Measurements from ENCODE around the gene FZD1. TPM values are rescaled to one million over a fixed set of nuclear protein-coding genes. Genes with fewer than 3 reads are reported as not detected.
"Not testable (repeated sequence)": the region's sequence is repeated elsewhere in the genome, so short reads cannot be mapped to it uniquely, and the experiment has no call there.

FZD1 gene
- total RNA-seq, 2 experiments from 2014 or later = 0.29 to 0.30 TPM

- Mint-ChIP-seq H3K27ac (no peak overlapping the region), H3K9me3 (no peaks in the 10 kb centered on the region), H3K4me3 (no peak overlapping the region), H3K27me3 (ENCODE audit: low read depth) (peaks cover 7% of the 10 kb centered on the region), H3K4me1 (ENCODE audit: low read depth) (no peaks in the 10 kb centered on the region), H3K36me3 (ENCODE audit: low read depth) (no peaks in the 10 kb centered on the region)
- intact Hi-C loops (cut with micrococcal nuclease) = no loop called here
- CTCF ChIA-PET = no interaction called here
- no peak for DNase-seq
Measured at GRCh38 chr7:91291302-91291701, 27.1 kb downstream of the FZD1 start.

- Mint-ChIP-seq H3K27me3 (ENCODE audit: low read depth) (peaks cover 7% of the 10 kb centered on the region), H3K4me3 (no peak overlapping the region), H3K9me3 (no peaks in the 10 kb centered on the region), H3K36me3 (ENCODE audit: low read depth) (no peaks in the 10 kb centered on the region), H3K4me1 (ENCODE audit: low read depth) (no peaks in the 10 kb centered on the region), H3K27ac (no peak overlapping the region)
- intact Hi-C loops (cut with micrococcal nuclease) = no loop called here
- CTCF ChIA-PET = no interaction called here
- no peak for DNase-seq
Measured at GRCh38 chr7:91291902-91292301, 27.7 kb downstream of the FZD1 start.

GRCh38 chr7:91292506-91292905 is 28.3 kb downstream of the FZD1 start:
- no peak for DNase-seq
- no peaks in the 10 kb centered on the region for H3K9me3 Mint-ChIP-seq
- H3K4me3 Mint-ChIP-seq = no peak overlapping the region
- peaks cover 9% of the 10 kb centered on the region for H3K27me3 Mint-ChIP-seq (ENCODE audit: low read depth)
- no peaks in the 10 kb centered on the region for H3K36me3 Mint-ChIP-seq (ENCODE audit: low read depth)
- intact Hi-C loops (cut with micrococcal nuclease) = no loop called here
- H3K4me1 Mint-ChIP-seq (ENCODE audit: low read depth) = no peaks in the 10 kb centered on the region
- no peak overlapping the region for H3K27ac Mint-ChIP-seq
- CTCF ChIA-PET = interaction anchor here (0.6 kb wide), 1 partner anchor 13 kb away, joined by 3 read pairs; no protein-coding TSS in a partner anchor

- peaks cover 10% of the 10 kb centered on the region for H3K27me3 Mint-ChIP-seq (ENCODE audit: low read depth)
- intact Hi-C loops (cut with micrococcal nuclease) = no loop called here
- no peaks in the 10 kb centered on the region for H3K4me1 Mint-ChIP-seq (ENCODE audit: low read depth)
- H3K27ac Mint-ChIP-seq = no peak overlapping the region
- no peaks in the 10 kb centered on the region for H3K36me3 Mint-ChIP-seq (ENCODE audit: low read depth)
- H3K4me3 Mint-ChIP-seq = no peak overlapping the region
- no peak for DNase-seq
- CTCF ChIA-PET = interaction anchor here (0.6 kb wide), 1 partner anchor 12 kb away, joined by 3 read pairs; no protein-coding TSS in a partner anchor
- H3K9me3 Mint-ChIP-seq = no peaks in the 10 kb centered on the region
Measured at GRCh38 chr7:91293136-91293535, 28.9 kb downstream of the FZD1 start.

GRCh38 chr7:91293840-91294239 is 29.6 kb downstream of the FZD1 start:
- no peak overlapping the region for H3K4me3 Mint-ChIP-seq
- peaks cover 10% of the 10 kb centered on the region for H3K27me3 Mint-ChIP-seq (ENCODE audit: low read depth)
- no peaks in the 10 kb centered on the region for H3K9me3 Mint-ChIP-seq
- H3K27ac Mint-ChIP-seq = no peak overlapping the region
- no peaks in the 10 kb centered on the region for H3K36me3 Mint-ChIP-seq (ENCODE audit: low read depth)
- H3K4me1 Mint-ChIP-seq (ENCODE audit: low read depth) = no peaks in the 10 kb centered on the region
- intact Hi-C loops (cut with micrococcal nuclease) = no loop called here
- CTCF ChIA-PET = no interaction called here
- no peak for DNase-seq

GRCh38 chr7:91294639-91295220 is 30.5 kb downstream of the FZD1 start:
- intact Hi-C loops (cut with micrococcal nuclease) = no loop called here
- CTCF ChIA-PET = no interaction called here
- no peak overlapping the region for H3K4me3 Mint-ChIP-seq

GRCh38 chr7:91295576-91295975 is 31.3 kb downstream of the FZD1 start:
- no peak overlapping the region for H3K4me3 Mint-ChIP-seq
- H3K9me3 Mint-ChIP-seq = no peaks in the 10 kb centered on the region
- H3K36me3 Mint-ChIP-seq (ENCODE audit: low read depth) = no peaks in the 10 kb centered on the region
- peaks cover 10% of the 10 kb centered on the region for H3K27me3 Mint-ChIP-seq (ENCODE audit: low read depth)
- H3K4me1 Mint-ChIP-seq (ENCODE audit: low read depth) = no peaks in the 10 kb centered on the region
- DNase-seq = no peak
- intact Hi-C loops (cut with micrococcal nuclease) = no loop called here
- CTCF ChIA-PET = interaction anchor here (1.1 kb wide), 1 partner anchor 11 kb away, joined by 3 read pairs; no protein-coding TSS in a partner anchor
- H3K27ac Mint-ChIP-seq = no peak overlapping the region

More at GRCh38 chr7:91294639-91295220, 30.5 kb downstream of the FZD1 start:
- no peaks in the 10 kb centered on the region for H3K36me3 Mint-ChIP-seq (ENCODE audit: low read depth)
- H3K4me1 Mint-ChIP-seq (ENCODE audit: low read depth) = no peaks in the 10 kb centered on the region
- DNase-seq = no peak
- peaks cover 10% of the 10 kb centered on the region for H3K27me3 Mint-ChIP-seq (ENCODE audit: low read depth)
- H3K27ac Mint-ChIP-seq = no peak overlapping the region
- H3K9me3 Mint-ChIP-seq = no peaks in the 10 kb centered on the region

- Mint-ChIP-seq H3K27ac (no peak overlapping the region), H3K36me3 (ENCODE audit: low read depth) (no peaks in the 10 kb centered on the region), H3K9me3 (no peaks in the 10 kb centered on the region), H3K4me3 (no peak overlapping the region), H3K4me1 (ENCODE audit: low read depth) (no peaks in the 10 kb centered on the region), H3K27me3 (ENCODE audit: low read depth) (peaks cover 10% of the 10 kb centered on the region)
- DNase-seq = no peak
- intact Hi-C loops (cut with micrococcal nuclease) = no loop called here
- CTCF ChIA-PET = no interaction called here
Measured at GRCh38 chr7:91297939-91298338, 33.7 kb downstream of the FZD1 start.

GRCh38 chr7:91299952-91300775 is 35.9 kb downstream of the FZD1 start:
- Mint-ChIP-seq H3K4me3 (no peak overlapping the region), H3K36me3 (ENCODE audit: low read depth) (no peaks in the 10 kb centered on the region), H3K4me1 (ENCODE audit: low read depth) (no peaks in the 10 kb centered on the region), H3K9me3 (no peaks in the 10 kb centered on the region), H3K27ac (no peak overlapping the region), H3K27me3 (ENCODE audit: low read depth) (peaks cover 6% of the 10 kb centered on the region)
- CTCF ChIA-PET = no interaction called here
- intact Hi-C loops (cut with micrococcal nuclease) = no loop called here
- no peak for DNase-seq

GRCh38 chr7:91302794-91303193 is 38.6 kb downstream of the FZD1 start:
- no peak overlapping the region for H3K27ac Mint-ChIP-seq
- intact Hi-C loops (cut with micrococcal nuclease) = no loop called here
- CTCF ChIA-PET = no interaction called here
- H3K4me3 Mint-ChIP-seq = no peak overlapping the region
- H3K4me1 Mint-ChIP-seq (ENCODE audit: low read depth) = no peaks in the 10 kb centered on the region
- DNase-seq = no peak
- H3K36me3 Mint-ChIP-seq (ENCODE audit: low read depth) = no peaks in the 10 kb centered on the region
- H3K27me3 Mint-ChIP-seq (ENCODE audit: low read depth) = peaks cover 4% of the 10 kb centered on the region
- H3K9me3 Mint-ChIP-seq = no peaks in the 10 kb centered on the region

- Mint-ChIP-seq H3K27ac (no peak overlapping the region), H3K4me3 (no peak overlapping the region), H3K9me3 (no peaks in the 10 kb centered on the region), H3K36me3 (ENCODE audit: low read depth) (no peaks in the 10 kb centered on the region), H3K4me1 (ENCODE audit: low read depth) (no peaks in the 10 kb centered on the region), H3K27me3 (ENCODE audit: low read depth) (peaks cover 5% of the 10 kb centered on the region)
- intact Hi-C loops (cut with micrococcal nuclease) = no loop called here
- no peak for DNase-seq
- CTCF ChIA-PET = interaction anchor here (0.8 kb wide), 1 partner anchor 10 kb away, joined by 3 read pairs; no protein-coding TSS in a partner anchor
Measured at GRCh38 chr7:91306266-91306665, 42.0 kb downstream of the FZD1 start.

GRCh38 chr7:91307467-91307866 is 43.2 kb downstream of the FZD1 start:
- Mint-ChIP-seq H3K4me3 (no peak overlapping the region), H3K27me3 (ENCODE audit: low read depth) (peaks cover 7% of the 10 kb centered on the region), H3K27ac (no peak overlapping the region), H3K4me1 (ENCODE audit: low read depth) (no peaks in the 10 kb centered on the region), H3K36me3 (ENCODE audit: low read depth) (no peaks in the 10 kb centered on the region), H3K9me3 (no peaks in the 10 kb centered on the region)
- intact Hi-C loops (cut with micrococcal nuclease) = no loop called here
- CTCF ChIA-PET = no interaction called here
- no peak for DNase-seq

- intact Hi-C loops (cut with micrococcal nuclease); H3K4me3 Mint-ChIP-seq; H3K9me3 Mint-ChIP-seq; H3K36me3 Mint-ChIP-seq (ENCODE audit: low read depth); H3K4me1 Mint-ChIP-seq (ENCODE audit: low read depth); H3K27me3 Mint-ChIP-seq (ENCODE audit: low read depth); DNase-seq; CTCF ChIA-PET: not testable (repeated sequence)
- H3K27ac Mint-ChIP-seq = peak overlapping the region; percentile 36
Measured at GRCh38 chr7:91308191-91308590, 44.0 kb downstream of the FZD1 start.
